ENCODE measurements around the gene PCK2.
"Not testable (repeated sequence)": the region's sequence is repeated elsewhere in the genome, so short reads cannot be mapped to it uniquely, and the experiment has no call there.

PCK2 gene

GRCh38 chr14:24093901-24094840, at the start of gene PCK2:
Gene PCK2, plus strand, starts transcription at chr14:24094311. Its CDS starts 95 bp downstream, at chr14:24094406.
- Histone ChIP-seq H3K9me3 (ENCODE audit: control insufficient read depth in 5 of 5, low read length in 5 of 5) (no peaks in the 10 kb centered on the region), H3K27me3 (ENCODE audit: control insufficient read depth in 5 of 5, insufficient read depth in 4 of 5, low read length in 5 of 5) (no peaks in the 10 kb centered on the region), H3K9ac (ENCODE audit: low read length in 5 of 5) (peak within 1 kb of the TSS; percentile 63 to 84 (median 82)), H3K27ac (ENCODE audit: low read depth, low read length) (peak within 1 kb of the TSS; percentile 85), H3K4me3 (ENCODE audit: low read depth in 1 of 5, low read length in 5 of 5) (peak within 1 kb of the TSS; percentile 78 to 89 (median 83)), H3K36me3 (ENCODE audit: control insufficient read depth in 5 of 5, insufficient read depth in 5 of 5, low read length in 5 of 5) (peaks cover 0 to 13% (median 7%) of the 10 kb centered on the region in 5 donors), H3K4me1 (ENCODE audit: control insufficient read depth in 5 of 5, insufficient read depth in 5 of 5, low read length in 5 of 5) (peaks cover 12 to 58% (median 37%) of the 10 kb centered on the region in 5 donors)

GRCh38 chr14:24049002-24049401, 45.1 kb upstream of the PCK2 start:
- not testable (repeated sequence) for H3K36me3 ChIP-seq (ENCODE audit: control insufficient read depth in 5 of 5, insufficient read depth in 5 of 5, low read length in 5 of 5); H3K9ac ChIP-seq (ENCODE audit: low read length in 5 of 5); H3K9me3 ChIP-seq (ENCODE audit: control insufficient read depth in 5 of 5, low read length in 5 of 5); H3K27ac ChIP-seq (ENCODE audit: low read depth, low read length); H3K4me3 ChIP-seq (ENCODE audit: low read depth in 1 of 5, low read length in 5 of 5); H3K27me3 ChIP-seq (ENCODE audit: control insufficient read depth in 5 of 5, insufficient read depth in 4 of 5, low read length in 5 of 5)
- peaks cover 0 to 22% (median 17%) of the 10 kb centered on the region in 5 donors for H3K4me1 ChIP-seq (ENCODE audit: control insufficient read depth in 5 of 5, insufficient read depth in 5 of 5, low read length in 5 of 5)

DNA sequence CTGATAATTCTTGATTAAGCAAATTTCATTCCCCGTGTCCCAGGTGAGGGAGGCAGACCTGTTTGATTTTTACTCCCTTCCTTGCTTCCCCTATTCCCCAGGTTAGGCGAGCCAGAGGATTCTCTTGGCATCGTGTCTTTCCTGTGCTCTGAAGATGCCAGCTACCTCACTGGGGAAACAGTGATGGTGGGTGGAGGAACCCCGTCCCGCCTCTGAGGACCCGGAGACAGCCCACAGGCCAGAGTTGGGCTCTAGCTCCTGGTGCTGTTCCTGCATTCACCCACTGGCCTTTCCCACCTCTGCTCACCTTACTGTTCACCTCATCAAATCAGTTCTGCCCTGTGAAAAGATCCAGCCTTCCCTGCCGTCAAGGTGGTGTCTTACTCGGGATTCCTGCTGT, 43.4 kb upstream of the PCK2 start:
- not testable (repeated sequence) for H3K9ac ChIP-seq (ENCODE audit: low read length in 5 of 5); H3K27ac ChIP-seq (ENCODE audit: low read depth, low read length); H3K4me3 ChIP-seq (ENCODE audit: low read depth in 1 of 5, low read length in 5 of 5); H3K27me3 ChIP-seq (ENCODE audit: control insufficient read depth in 5 of 5, insufficient read depth in 4 of 5, low read length in 5 of 5); H3K36me3 ChIP-seq (ENCODE audit: control insufficient read depth in 5 of 5, insufficient read depth in 5 of 5, low read length in 5 of 5); H3K9me3 ChIP-seq (ENCODE audit: control insufficient read depth in 5 of 5, low read length in 5 of 5)
- peaks cover 0 to 22% (median 17%) of the 10 kb centered on the region in 5 donors for H3K4me1 ChIP-seq (ENCODE audit: control insufficient read depth in 5 of 5, insufficient read depth in 5 of 5, low read length in 5 of 5)

- Histone ChIP-seq H3K36me3 (ENCODE audit: control insufficient read depth in 5 of 5, insufficient read depth in 5 of 5, low read length in 5 of 5) (no peaks in the 10 kb centered on the region), H3K9me3 (ENCODE audit: control insufficient read depth in 5 of 5, low read length in 5 of 5) (no peaks in the 10 kb centered on the region), H3K27me3 (ENCODE audit: control insufficient read depth in 5 of 5, insufficient read depth in 4 of 5, low read length in 5 of 5) (peaks cover 0 to 10% (median 2%) of the 10 kb centered on the region in 5 donors), H3K4me3 (ENCODE audit: low read depth in 1 of 5, low read length in 5 of 5) (peak overlapping the region; percentile 53 to 82 (median 73)), H3K27ac (ENCODE audit: low read depth, low read length) (no peak overlapping the region), H3K9ac (ENCODE audit: low read length in 5 of 5) (peak overlapping the region in 4 of 5 donors; percentile 71 to 86 (median 76)), H3K4me1 (ENCODE audit: control insufficient read depth in 5 of 5, insufficient read depth in 5 of 5, low read length in 5 of 5) (peaks cover 0 to 22% (median 17%) of the 10 kb centered on the region in 5 donors)
Observed at GRCh38 chr14:24051176-24051788, 42.8 kb upstream of the PCK2 start.

DNA sequence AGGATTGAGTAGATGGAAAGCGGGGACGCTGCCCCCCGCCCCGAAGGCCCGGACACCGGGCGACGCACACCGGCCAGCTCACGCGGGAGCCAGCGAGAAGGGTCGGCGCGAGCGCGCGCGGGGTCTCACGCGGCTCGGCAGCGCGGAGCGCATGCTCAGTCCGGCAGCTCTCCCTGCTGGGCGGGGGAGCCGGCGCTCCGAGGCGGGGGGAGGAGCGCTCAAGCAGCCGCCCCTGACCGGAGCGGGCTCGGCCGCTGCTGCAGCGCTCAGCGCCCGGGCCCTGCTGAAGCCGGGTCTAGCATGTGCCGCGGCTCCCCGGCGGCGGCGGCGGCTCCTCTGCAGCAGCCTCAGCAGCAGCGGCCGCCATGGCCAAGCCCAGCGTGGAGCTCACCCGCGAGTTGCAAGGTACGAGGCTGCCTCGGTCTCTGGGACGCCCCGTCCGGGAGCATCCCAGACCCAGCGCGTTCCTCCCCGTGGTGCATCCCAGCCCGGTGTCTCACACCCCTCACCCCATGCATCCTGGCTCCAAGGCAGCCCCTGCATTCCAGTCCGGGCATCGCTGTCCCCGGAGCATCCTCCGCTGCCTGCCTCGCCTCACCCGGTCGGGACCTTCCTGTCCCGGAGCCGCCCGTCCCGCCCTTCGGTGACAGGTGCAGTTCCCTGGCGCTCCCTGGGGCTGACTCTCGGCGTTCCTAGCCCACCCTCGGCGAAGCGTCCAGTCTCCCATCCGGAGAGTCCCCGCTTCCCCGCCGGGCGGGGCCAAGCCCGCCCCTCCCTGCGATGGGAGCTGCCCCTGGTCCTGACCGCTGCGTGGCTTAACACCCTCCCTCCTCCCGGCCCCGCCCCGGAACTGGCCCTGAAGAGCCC, 42.1 kb upstream of the PCK2 start, which contains the start of gene CARMIL3:
TSS of gene CARMIL3 (plus strand) at position 221 of the 867 bp plus-strand sequence. CDS start at position 366, 145 bp downstream.
- peak within 1 kb of the TSS in 4 of 5 donors; percentile 71 to 86 (median 76) for H3K9ac ChIP-seq (ENCODE audit: low read length in 5 of 5)
- peaks cover 0 to 22% (median 17%) of the 10 kb centered on the region in 5 donors for H3K4me1 ChIP-seq (ENCODE audit: control insufficient read depth in 5 of 5, insufficient read depth in 5 of 5, low read length in 5 of 5)
- peaks cover 0 to 10% (median 2%) of the 10 kb centered on the region in 5 donors for H3K27me3 ChIP-seq (ENCODE audit: control insufficient read depth in 5 of 5, insufficient read depth in 4 of 5, low read length in 5 of 5)
- no peak within 1 kb of the TSS for H3K27ac ChIP-seq (ENCODE audit: low read depth, low read length)
- H3K9me3 ChIP-seq (ENCODE audit: control insufficient read depth in 5 of 5, low read length in 5 of 5): no peaks in the 10 kb centered on the region
- peak within 1 kb of the TSS; percentile 53 to 82 (median 73) for H3K4me3 ChIP-seq (ENCODE audit: low read depth in 1 of 5, low read length in 5 of 5)
- H3K36me3 ChIP-seq (ENCODE audit: control insufficient read depth in 5 of 5, insufficient read depth in 5 of 5, low read length in 5 of 5): no peaks in the 10 kb centered on the region

GRCh38 chr14:24052656-24053547, 41.2 kb upstream of the PCK2 start:
- H3K36me3 ChIP-seq (ENCODE audit: control insufficient read depth in 5 of 5, insufficient read depth in 5 of 5, low read length in 5 of 5): no peaks in the 10 kb centered on the region
- H3K4me1 ChIP-seq (ENCODE audit: control insufficient read depth in 5 of 5, insufficient read depth in 5 of 5, low read length in 5 of 5): peaks cover 0 to 22% (median 17%) of the 10 kb centered on the region in 5 donors
- no peaks in the 10 kb centered on the region for H3K9me3 ChIP-seq (ENCODE audit: control insufficient read depth in 5 of 5, low read length in 5 of 5)
- peak overlapping the region in 3 of 5 donors; percentile 73 to 82 (median 78) for H3K4me3 ChIP-seq (ENCODE audit: low read depth in 1 of 5, low read length in 5 of 5)
- H3K9ac ChIP-seq (ENCODE audit: low read length in 5 of 5): no peak overlapping the region
- H3K27ac ChIP-seq (ENCODE audit: low read depth, low read length): no peak overlapping the region
- H3K27me3 ChIP-seq (ENCODE audit: control insufficient read depth in 5 of 5, insufficient read depth in 4 of 5, low read length in 5 of 5): peaks cover 0 to 10% (median 3%) of the 10 kb centered on the region in 5 donors

GRCh38 chr14:24053548-24054323, 40.4 kb upstream of the PCK2 start:
- Histone ChIP-seq H3K9ac (ENCODE audit: low read length in 5 of 5) (no peak overlapping the region), H3K9me3 (ENCODE audit: control insufficient read depth in 5 of 5, low read length in 5 of 5) (no peaks in the 10 kb centered on the region), H3K36me3 (ENCODE audit: control insufficient read depth in 5 of 5, insufficient read depth in 5 of 5, low read length in 5 of 5) (no peaks in the 10 kb centered on the region), H3K27me3 (ENCODE audit: control insufficient read depth in 5 of 5, insufficient read depth in 4 of 5, low read length in 5 of 5) (peaks cover 0 to 10% (median 3%) of the 10 kb centered on the region in 5 donors), H3K4me1 (ENCODE audit: control insufficient read depth in 5 of 5, insufficient read depth in 5 of 5, low read length in 5 of 5) (peaks cover 0 to 20% (median 17%) of the 10 kb centered on the region in 5 donors), H3K27ac (ENCODE audit: low read depth, low read length) (no peak overlapping the region), H3K4me3 (ENCODE audit: low read depth in 1 of 5, low read length in 5 of 5) (no peak overlapping the region)

GRCh38 chr14:24054324-24054641, 39.8 kb upstream of the PCK2 start:
- peaks cover 0 to 10% (median 3%) of the 10 kb centered on the region in 5 donors for H3K27me3 ChIP-seq (ENCODE audit: control insufficient read depth in 5 of 5, insufficient read depth in 4 of 5, low read length in 5 of 5)
- H3K9ac ChIP-seq (ENCODE audit: low read length in 5 of 5): no peak overlapping the region
- no peak overlapping the region for H3K27ac ChIP-seq (ENCODE audit: low read depth, low read length)
- no peak overlapping the region for H3K4me3 ChIP-seq (ENCODE audit: low read depth in 1 of 5, low read length in 5 of 5)
- H3K4me1 ChIP-seq (ENCODE audit: control insufficient read depth in 5 of 5, insufficient read depth in 5 of 5, low read length in 5 of 5): peaks cover 0 to 19% (median 17%) of the 10 kb centered on the region in 5 donors
- H3K36me3 ChIP-seq (ENCODE audit: control insufficient read depth in 5 of 5, insufficient read depth in 5 of 5, low read length in 5 of 5): no peaks in the 10 kb centered on the region
- no peaks in the 10 kb centered on the region for H3K9me3 ChIP-seq (ENCODE audit: control insufficient read depth in 5 of 5, low read length in 5 of 5)

Measured in subcutaneous abdominal adipose tissue (tissue), 5 donors.